Type B pancreatic cell (in vitro differentiated cells): ENCODE results near the gene TTLL11. TPM values are rescaled to one million over a fixed set of nuclear protein-coding genes. Genes with fewer than 3 reads are reported as not detected.
A peak's percentile ranks its signal among the peaks of the same experiment; 100 is the strongest.

ENCODE experiments used
- DNase-seq: peaks from one replicate; pipeline ENCODE4 v3.0.0; 2021; ENCODE audit warnings: mixed read lengths; ENCODE audit not compliant: unreplicated experiment; ENCODE audit errors: extremely low spot score
- H3K27ac Mint-ChIP-seq: 2 replicates; pipeline ENCODE4 v1.8.0; 2021; ENCODE audit warnings: mild to moderate bottlenecking, mixed read lengths
- H3K27me3 Mint-ChIP-seq: 2 replicates; pipeline ENCODE4 v1.8.0; 2021; ENCODE audit warnings: mixed read lengths
- H3K36me3 Mint-ChIP-seq: 2 replicates; pipeline ENCODE4 v1.8.0; 2021; ENCODE audit warnings: mixed read lengths
- H3K4me1 Mint-ChIP-seq: one replicate; pipeline ENCODE4 v1.8.0; 2021; ENCODE audit warnings: mixed read lengths; ENCODE audit not compliant: unreplicated experiment
- H3K4me3 Mint-ChIP-seq: 2 replicates; pipeline ENCODE4 v1.8.0; 2021; ENCODE audit warnings: mild to moderate bottlenecking, mixed read lengths
- H3K9me3 Mint-ChIP-seq: 2 replicates; pipeline ENCODE4 v1.8.0; 2021; ENCODE audit warnings: mixed read lengths
- CTCF ChIP-seq: fragments of 200-600 bp; sonication (generic); conservative IDR thresholded peaks from 2 replicates; pipeline ENCODE4 v1.5.0; 2021; ENCODE audit warnings: antibody characterized with exemption, mild to moderate bottlenecking
- total RNA-seq: library from RNA; stranded (reverse); gene quantifications from 2 replicates; pipeline ENCODE4 v1.2.1, GENCODE V29; 2021; ENCODE audit warnings: low replicate concordance

Gene TTLL11
- total RNA-seq, 1 donor from 2014 or later, result 8.6 TPM

- Mint-ChIP-seq H3K27me3 (no peaks in the 10 kb centered on the region), H3K4me1 (no peaks in the 10 kb centered on the region), H3K4me3 (no peak overlapping the region), H3K9me3 (no peaks in the 10 kb centered on the region), H3K36me3 (no peaks in the 10 kb centered on the region), H3K27ac (no peak overlapping the region)
- DNase-seq, result no peak
- no peak for TF ChIP-seq CTCF
Observed at GRCh38 chr9:121997791-121998190, 95.3 kb downstream of the TTLL11 start.

GRCh38 chr9:121996783-121997182 lies 96.3 kb downstream of the TTLL11 start:
- Mint-ChIP-seq H3K27ac (no peak overlapping the region), H3K27me3 (no peaks in the 10 kb centered on the region), H3K9me3 (no peaks in the 10 kb centered on the region), H3K4me3 (no peak overlapping the region), H3K4me1 (no peaks in the 10 kb centered on the region), H3K36me3 (no peaks in the 10 kb centered on the region)
- TF ChIP-seq CTCF, result no peak
- no peak for DNase-seq

GRCh38 chr9:121995997-121996396 lies 97.1 kb downstream of the TTLL11 start:
- no peaks in the 10 kb centered on the region for H3K9me3 Mint-ChIP-seq
- no peak for DNase-seq
- H3K27me3 Mint-ChIP-seq, result no peaks in the 10 kb centered on the region
- no peak overlapping the region for H3K27ac Mint-ChIP-seq
- no peaks in the 10 kb centered on the region for H3K36me3 Mint-ChIP-seq
- no peak overlapping the region for H3K4me3 Mint-ChIP-seq
- H3K4me1 Mint-ChIP-seq, result peaks cover 4% of the 10 kb centered on the region
- no peak for TF ChIP-seq CTCF

- no peak for DNase-seq
- no peak overlapping the region for H3K4me3 Mint-ChIP-seq
- H3K4me1 Mint-ChIP-seq, result peaks cover 5% of the 10 kb centered on the region
- H3K27ac Mint-ChIP-seq, result no peak overlapping the region
- peak; percentile 94 for TF ChIP-seq CTCF
- no peaks in the 10 kb centered on the region for H3K36me3 Mint-ChIP-seq
- H3K27me3 Mint-ChIP-seq, result no peaks in the 10 kb centered on the region
- H3K9me3 Mint-ChIP-seq, result no peaks in the 10 kb centered on the region
Observed at GRCh38 chr9:121992571-121993212, 100.4 kb downstream of the TTLL11 start.

GRCh38 chr9:121991307-121991661 lies 101.8 kb downstream of the TTLL11 start:
- H3K4me1 Mint-ChIP-seq, result peaks cover 5% of the 10 kb centered on the region
- no peak overlapping the region for H3K4me3 Mint-ChIP-seq
- no peaks in the 10 kb centered on the region for H3K9me3 Mint-ChIP-seq
- H3K27ac Mint-ChIP-seq, result no peak overlapping the region
- no peak for DNase-seq
- no peaks in the 10 kb centered on the region for H3K36me3 Mint-ChIP-seq
- no peak for TF ChIP-seq CTCF
- no peaks in the 10 kb centered on the region for H3K27me3 Mint-ChIP-seq
